ENCODE data around the gene CDC42EP4.

- TF ChIP-seq POLR2A (IDR thresholded peaks at IDR 0.05) (no peak), POLR2AphosphoS5 (IDR thresholded peaks at IDR 0.05) (no peak)
These were observed 40.0 kb upstream of the CDC42EP4 start for GRCh38 chr17:73351764-73352163.
